ENCODE data around the gene PTPRN. TPM values are rescaled to one million over a fixed set of nuclear protein-coding genes. Genes with fewer than 3 reads are reported as not detected.

PTPRN gene
- total and polyA plus RNA-seq, 2 of the 4 experiments (the other 2 are of a cell fraction): 5.2 to 22.0 TPM

DNA sequence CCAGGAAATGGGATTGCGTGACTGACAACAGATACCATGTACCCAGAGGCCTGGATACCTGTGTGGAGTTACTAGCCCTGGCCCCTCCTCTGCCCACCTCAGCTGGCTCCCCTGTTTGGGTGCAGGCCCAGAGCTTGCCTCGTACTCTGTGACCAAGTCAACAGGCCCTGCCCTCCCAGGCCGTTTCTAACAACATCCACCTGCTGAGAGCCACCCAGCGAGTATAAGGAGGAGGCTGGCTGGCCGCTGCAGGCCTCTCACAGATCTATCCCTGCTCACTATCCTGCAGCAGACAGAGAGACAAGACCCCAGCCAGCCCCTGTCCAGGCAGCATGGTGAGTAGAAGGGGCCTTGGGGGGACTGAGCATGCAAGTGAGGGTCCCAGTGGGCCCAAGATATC is 43.0 kb downstream of the PTPRN start:
- H3K4me3 ChIP-seq (ENCODE audit: insufficient read depth, low read depth, low read length): no peak overlapping the region
- H3K56ac ChIP-seq (ENCODE audit: extremely low read depth, insufficient read depth, low read length): no peak overlapping the region
- H2AK5ac ChIP-seq (ENCODE audit: low read depth, low read length): no peak overlapping the region
- no peaks in the 10 kb centered on the region for H3K36me3 ChIP-seq (ENCODE audit: control insufficient read depth, insufficient read depth, low read length)
- no peak overlapping the region for H3K18ac ChIP-seq (ENCODE audit: low read depth, low read length)
- no peak overlapping the region for H3K9ac ChIP-seq (ENCODE audit: low read depth, low read length)
- POLR2A ChIA-PET (ENCODE audit: unreplicated experiment): no interaction called here
- H2BK5ac ChIP-seq (ENCODE audit: low read depth, low read length, poor library complexity, severe bottlenecking): no peak overlapping the region
- no peak overlapping the region for H3K23ac ChIP-seq (ENCODE audit: low read depth, low read length)
- H3K27me3 ChIP-seq (ENCODE audit: control insufficient read depth, insufficient read depth, low read length): peaks cover 35% of the 10 kb centered on the region
- H3K4ac ChIP-seq (ENCODE audit: low read depth, low read length): no peak overlapping the region
- BruUV-seq (replicated peaks): no TSS peak
- H2BK15ac ChIP-seq (ENCODE audit: low read depth, low read length): no peak overlapping the region
- no peak overlapping the region for H3K27ac ChIP-seq (ENCODE audit: insufficient read depth, low read length)
- dilution Hi-C loops (cut with HindIII; ENCODE audit: low sequenced_read_pairs, unreplicated experiment) (no loop called here), in situ Hi-C loops (cut with MboI; ENCODE audit: low sequenced_read_pairs) (no loop called here), intact Hi-C loops (cut with micrococcal nuclease) (no loop called here)
- no peak overlapping the region for H3K14ac ChIP-seq (replicated peaks; ENCODE audit: low read depth, low read length)
- no peak overlapping the region for H4K5ac ChIP-seq (ENCODE audit: low read depth, low read length)
- no peak overlapping the region for H2BK120ac ChIP-seq (ENCODE audit: low read depth, low read length)
- no peak overlapping the region for H3K4me2 ChIP-seq (ENCODE audit: low read depth, low read length)
- no peak for DNase-seq
- H2BK20ac ChIP-seq (ENCODE audit: low read depth, low read length): no peak overlapping the region
- H3K79me1 ChIP-seq (ENCODE audit: low read depth in 1 of 2, low read length in 2 of 2): no peaks in the 10 kb centered on the region
- no peaks in the 10 kb centered on the region for H4K20me1 ChIP-seq (ENCODE audit: insufficient read depth, low read length)
- H4K8ac ChIP-seq (ENCODE audit: low read depth in 2 of 2, low read length in 2 of 2): no peak overlapping the region
- no peak for ATAC-seq (ENCODE audit: low read depth)
- H2AFZ ChIP-seq (replicated peaks; ENCODE audit: low read length, poor library complexity): no peak overlapping the region
- TF ChIP-seq CHD1 (IDR thresholded peaks at IDR 0.05; ENCODE audit: low read depth, low read length) (no peak), RCOR1 (IDR thresholded peaks at IDR 0.05; ENCODE audit: insufficient replicate concordance, low read length) (no peak), BHLHE40 (IDR thresholded peaks at IDR 0.05; ENCODE audit: low read depth, low read length) (no peak), RFX5 (IDR thresholded peaks at IDR 0.05; ENCODE audit: low read depth, low read length) (no peak)
- TF ChIP-seq, protein P1, sequence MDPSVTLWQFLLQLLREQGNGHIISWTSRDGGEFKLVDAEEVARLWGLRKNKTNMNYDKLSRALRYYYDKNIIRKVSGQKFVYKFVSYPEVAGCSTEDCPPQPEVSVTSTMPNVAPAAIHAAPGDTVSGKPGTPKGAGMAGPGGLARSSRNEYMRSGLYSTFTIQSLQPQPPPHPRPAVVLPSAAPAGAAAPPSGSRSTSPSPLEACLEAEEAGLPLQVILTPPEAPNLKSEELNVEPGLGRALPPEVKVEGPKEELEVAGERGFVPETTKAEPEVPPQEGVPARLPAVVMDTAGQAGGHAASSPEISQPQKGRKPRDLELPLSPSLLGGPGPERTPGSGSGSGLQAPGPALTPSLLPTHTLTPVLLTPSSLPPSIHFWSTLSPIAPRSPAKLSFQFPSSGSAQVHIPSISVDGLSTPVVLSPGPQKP (IDR thresholded peaks at IDR 0.05; ENCODE audit: borderline replicate concordance, low read depth, low read length): no peak
- TF ChIP-seq, protein P2, sequence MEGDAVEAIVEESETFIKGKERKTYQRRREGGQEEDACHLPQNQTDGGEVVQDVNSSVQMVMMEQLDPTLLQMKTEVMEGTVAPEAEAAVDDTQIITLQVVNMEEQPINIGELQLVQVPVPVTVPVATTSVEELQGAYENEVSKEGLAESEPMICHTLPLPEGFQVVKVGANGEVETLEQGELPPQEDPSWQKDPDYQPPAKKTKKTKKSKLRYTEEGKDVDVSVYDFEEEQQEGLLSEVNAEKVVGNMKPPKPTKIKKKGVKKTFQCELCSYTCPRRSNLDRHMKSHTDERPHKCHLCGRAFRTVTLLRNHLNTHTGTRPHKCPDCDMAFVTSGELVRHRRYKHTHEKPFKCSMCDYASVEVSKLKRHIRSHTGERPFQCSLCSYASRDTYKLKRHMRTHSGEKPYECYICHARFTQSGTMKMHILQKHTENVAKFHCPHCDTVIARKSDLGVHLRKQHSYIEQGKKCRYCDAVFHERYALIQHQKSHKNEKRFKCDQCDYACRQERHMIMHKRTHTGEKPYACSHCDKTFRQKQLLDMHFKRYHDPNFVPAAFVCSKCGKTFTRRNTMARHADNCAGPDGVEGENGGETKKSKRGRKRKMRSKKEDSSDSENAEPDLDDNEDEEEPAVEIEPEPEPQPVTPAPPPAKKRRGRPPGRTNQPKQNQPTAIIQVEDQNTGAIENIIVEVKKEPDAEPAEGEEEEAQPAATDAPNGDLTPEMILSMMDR (conservative IDR thresholded peaks at IDR 0.05; ENCODE audit: low read depth, low read length): no peak
- no peak overlapping the region for H4K91ac ChIP-seq (ENCODE audit: insufficient read depth, low read depth, low read length)
- CTCF ChIA-PET: interaction anchor here (0.8 to 1.1 kb wide), 2 partner anchors 12 to 13 kb away, joined by 3 to 4 read pairs; partner anchors contain the start of gene DNAJB2
- no peaks in the 10 kb centered on the region for H3K9me1 ChIP-seq (ENCODE audit: insufficient read depth, low read length)
- H3K4me1 ChIP-seq (ENCODE audit: control insufficient read depth, insufficient read depth, low read length): no peaks in the 10 kb centered on the region
- H2AK9ac ChIP-seq (replicated peaks; ENCODE audit: low read depth, low read length, poor library complexity): no peak overlapping the region
- no peaks in the 10 kb centered on the region for H3K9me3 ChIP-seq (ENCODE audit: control insufficient read depth, insufficient read depth, low read length)
- WGBS, 2 experiments (ENCODE audit: extremely low coverage in 2 of 2, insufficient read length in 1 of 2): 83% methylated on average over 1 of the region's 5 CpGs; no CpG with 5 or more reads in 1 of the 2 experiments
